HG02642 (cell line): ENCODE results near the gene SYNE2.
A peak's percentile ranks its signal among the peaks of the same experiment; 100 is the strongest.
"Not testable (repeated sequence)": the region's sequence is repeated elsewhere in the genome, so short reads cannot be mapped to it uniquely, and the experiment has no call there.

ENCODE experiments used
- ATAC-seq: cut with Tn5 transposase; IDR thresholded peaks from one replicate; pipeline ENCODE4 v1.9.1; 2021; ENCODE audit warnings: mild to moderate bottlenecking; ENCODE audit not compliant: unreplicated experiment, poor library complexity

SYNE2 gene

GRCh38 chr14:64209444-64210131, 356.8 kb downstream of the SYNE2 start:
- peak; percentile 72 for ATAC-seq

DNA sequence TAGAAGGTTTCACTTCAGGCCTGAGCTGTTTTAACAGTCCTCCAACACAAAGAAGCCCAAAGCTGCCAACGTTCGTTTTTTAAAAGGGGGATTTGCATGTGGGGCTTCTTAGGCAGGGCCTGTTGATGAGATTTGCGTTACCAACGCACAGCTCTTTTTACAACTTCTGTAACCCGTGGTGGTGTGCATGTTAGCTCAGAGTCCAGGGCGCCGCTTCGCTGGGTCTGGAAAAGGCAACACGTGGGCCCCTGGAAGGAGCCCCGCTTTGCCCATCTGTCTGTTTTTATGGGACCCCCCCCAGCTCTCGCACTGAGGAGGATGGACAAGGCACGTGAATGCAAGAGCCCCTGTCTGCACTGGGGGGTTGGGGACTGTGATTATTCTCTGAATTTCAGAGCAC, 357.4 kb downstream of the SYNE2 start:
- ATAC-seq, result no peak

DNA sequence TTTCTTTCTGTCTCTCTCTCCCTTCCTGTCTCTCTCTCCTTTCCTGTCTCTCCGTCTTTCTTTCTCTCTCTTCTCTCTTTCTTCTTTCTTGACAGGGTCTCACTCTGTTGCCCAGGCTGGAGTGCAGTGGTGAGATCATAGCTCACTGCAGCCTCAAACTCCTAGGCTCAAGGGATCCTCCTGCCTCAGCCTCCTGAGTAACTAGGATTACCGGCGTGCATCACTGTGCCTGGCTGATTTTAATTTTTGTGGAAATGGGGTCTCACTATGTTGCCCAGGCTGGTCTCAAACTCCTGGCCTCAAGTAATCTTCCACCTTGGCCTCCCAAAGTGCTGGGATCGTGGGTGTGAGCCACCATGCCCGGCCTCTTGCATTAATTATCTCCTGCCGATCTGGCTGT, 358.1 kb downstream of the SYNE2 start:
- ATAC-seq, result not testable (repeated sequence)

- ATAC-seq, result no peak
These were observed 359.9 kb downstream of the SYNE2 start for GRCh38 chr14:64212666-64213065.

DNA sequence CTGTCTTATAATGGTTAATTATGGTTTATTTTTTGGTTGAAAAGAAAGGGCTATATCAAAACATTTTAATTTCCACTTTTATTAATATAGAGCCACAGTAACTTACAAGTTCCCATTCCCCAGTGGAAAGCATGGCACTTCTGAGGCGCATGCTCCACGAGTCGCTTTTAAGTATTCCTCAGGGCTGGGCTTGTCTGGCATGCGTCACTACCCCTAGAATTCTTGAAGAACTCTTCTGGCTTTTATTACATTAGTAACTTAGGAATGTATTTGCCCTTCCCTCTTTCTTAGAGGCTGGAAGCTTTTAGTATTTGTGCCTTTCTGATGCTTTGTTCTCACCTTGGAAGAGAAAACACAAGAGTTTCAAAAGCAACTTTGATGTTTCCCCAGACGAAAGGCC, 360.3 kb downstream of the SYNE2 start:
- no peak for ATAC-seq

GRCh38 chr14:64213853-64214570, 361.2 kb downstream of the SYNE2 start:
- ATAC-seq, result no peak

- ATAC-seq, result no peak
These were observed 362.5 kb downstream of the SYNE2 start for GRCh38 chr14:64215274-64215673.

DNA sequence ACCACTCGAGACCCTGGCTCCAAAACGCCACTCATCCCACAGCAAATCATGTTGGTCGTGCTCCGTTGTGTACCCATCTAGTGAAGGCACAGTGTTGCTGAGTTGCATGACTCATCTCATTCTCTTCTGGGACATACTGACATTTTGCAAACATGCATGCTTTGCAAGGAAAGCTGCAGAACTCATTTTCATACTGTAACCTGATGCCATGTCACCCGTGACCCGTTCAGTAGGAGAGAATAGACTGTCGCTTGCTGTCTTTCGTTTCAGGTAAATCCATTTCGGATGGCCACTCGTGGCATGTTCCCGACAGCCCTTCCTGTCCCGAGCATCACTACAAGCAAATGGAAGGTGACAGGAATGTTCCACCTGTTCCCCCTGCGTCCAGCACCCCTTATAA, 363.2 kb downstream of the SYNE2 start:
- ATAC-seq, result no peak

GRCh38 chr14:64217308-64217707, 364.5 kb downstream of the SYNE2 start:
- ATAC-seq, result peak; percentile 62

GRCh38 chr14:64217834-64218233, 365.0 kb downstream of the SYNE2 start:
- ATAC-seq, result peak; percentile 27

DNA sequence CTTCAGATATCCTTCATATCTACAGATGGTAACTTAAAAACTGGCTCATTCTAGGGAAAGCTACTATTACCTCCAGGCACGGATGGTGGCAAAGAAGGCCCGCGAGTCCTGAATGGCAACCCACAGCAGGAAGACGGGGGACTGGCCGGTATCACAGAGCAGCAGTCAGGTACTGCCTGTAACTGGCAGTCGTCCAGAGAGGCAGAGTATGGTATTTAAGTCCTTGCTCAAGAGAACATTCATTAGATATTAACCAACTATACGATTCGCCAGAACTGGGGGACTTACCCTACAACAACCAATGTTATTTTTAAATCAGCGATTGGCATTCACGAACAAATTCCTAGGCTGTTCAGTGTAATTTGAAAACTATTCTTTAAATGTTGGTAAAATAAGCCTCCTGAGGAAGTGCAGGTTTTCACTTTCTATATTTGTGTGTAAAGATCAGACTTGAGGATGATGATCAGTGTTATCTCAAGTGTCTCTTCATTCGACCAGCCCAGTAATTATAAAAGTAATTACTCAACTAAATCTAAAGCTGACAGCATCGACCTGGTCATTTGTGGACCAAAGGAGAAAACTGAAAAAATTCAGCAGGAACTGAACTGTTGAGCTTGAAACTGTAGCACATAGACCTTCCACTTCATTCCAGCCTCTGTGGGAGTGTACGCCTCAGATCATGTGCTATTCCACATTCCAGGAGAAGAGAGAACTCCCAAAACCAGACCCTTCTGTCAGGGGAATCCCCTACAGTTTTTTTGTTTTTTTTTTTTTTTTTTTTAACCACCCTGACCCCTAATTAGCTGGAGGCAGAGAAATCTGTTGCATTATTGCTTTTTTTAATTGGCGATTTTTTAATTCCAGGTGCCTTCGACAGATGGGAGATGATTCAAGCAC, 365.8 kb downstream of the SYNE2 start:
- peak; percentile 43 for ATAC-seq

- ATAC-seq, result no peak
These were observed 367.3 kb downstream of the SYNE2 start for GRCh38 chr14:64220056-64220455.

- no peak for ATAC-seq
These were observed 367.7 kb downstream of the SYNE2 start for GRCh38 chr14:64220466-64220865.

- no peak for ATAC-seq
These were observed 368.7 kb downstream of the SYNE2 start for GRCh38 chr14:64221391-64222003.

GRCh38 chr14:64225151-64225757, 372.4 kb downstream of the SYNE2 start:
- no peak for ATAC-seq

DNA sequence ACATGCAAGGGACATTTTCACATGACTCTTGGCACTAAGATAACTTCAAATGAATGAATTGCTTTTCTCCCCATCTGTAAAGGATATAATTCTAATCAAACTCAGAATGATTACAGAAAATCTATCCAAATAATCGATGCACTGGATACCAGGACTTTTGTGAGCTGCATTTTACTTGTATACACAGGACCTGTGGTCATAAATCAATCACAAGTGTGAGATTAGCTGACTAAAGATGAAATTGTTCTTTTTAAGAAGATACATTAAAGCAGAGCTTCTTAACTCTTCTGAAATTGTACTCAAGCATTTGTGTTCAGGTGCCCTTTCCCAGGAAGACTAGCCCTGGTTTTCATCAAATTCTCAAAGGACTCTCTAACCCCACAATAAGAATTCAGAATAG, 375.1 kb downstream of the SYNE2 start:
- no peak for ATAC-seq

- no peak for ATAC-seq
These were observed 376.7 kb downstream of the SYNE2 start for GRCh38 chr14:64229489-64229888.

DNA sequence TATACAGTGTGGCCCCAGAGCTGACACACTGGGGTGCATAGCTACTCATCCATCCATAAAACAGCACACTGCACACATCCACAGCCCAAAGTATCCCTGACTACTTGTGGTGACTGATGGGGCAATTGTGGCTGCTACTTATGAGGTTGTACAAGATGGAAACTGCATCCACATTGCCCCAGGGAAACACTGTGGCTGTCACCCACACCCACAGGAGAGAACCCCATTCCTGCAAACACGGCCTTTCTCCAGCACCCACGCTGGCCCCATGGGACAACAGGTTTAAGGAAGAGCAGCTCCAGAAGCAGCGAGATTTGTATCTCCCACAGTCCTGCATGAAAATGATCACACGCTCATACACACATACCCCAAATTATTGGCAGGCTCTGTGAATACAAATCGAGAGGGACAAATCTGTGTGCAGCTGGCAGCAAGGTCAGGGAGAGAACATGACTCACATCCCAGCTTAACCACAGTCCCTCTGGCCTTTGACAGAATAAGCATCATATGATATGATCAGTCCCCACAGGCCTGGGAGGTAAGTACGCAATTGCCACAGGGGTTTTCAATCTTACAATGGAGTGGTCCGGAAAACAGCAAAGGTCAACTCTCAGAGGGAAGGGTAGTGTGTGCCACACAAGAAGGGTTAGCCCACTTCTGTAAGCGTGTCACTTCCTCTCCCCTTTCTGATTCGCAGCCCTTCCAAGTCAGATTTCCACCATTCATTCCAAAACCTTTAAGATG, 379.5 kb downstream of the SYNE2 start:
- ATAC-seq, result peak; percentile 38

DNA sequence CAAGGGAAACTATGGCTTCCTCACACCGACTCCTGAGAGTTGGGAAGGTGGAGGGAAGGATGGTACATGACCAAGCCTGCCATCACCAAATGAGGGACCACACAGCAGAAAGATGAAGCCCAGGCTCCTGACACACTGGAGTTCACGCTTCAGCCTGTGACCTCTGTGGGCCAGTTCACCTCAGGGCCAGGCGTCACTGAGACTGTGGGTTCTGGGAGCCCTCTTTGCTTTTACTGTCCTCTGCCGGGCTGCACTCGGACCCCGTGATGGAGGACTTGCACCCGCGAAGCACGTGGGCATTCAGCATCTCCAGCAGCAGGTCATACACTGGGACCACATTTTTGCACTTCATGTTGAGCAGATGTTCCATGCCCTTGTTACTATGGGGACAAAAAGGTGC, 380.1 kb downstream of the SYNE2 start:
- ATAC-seq, result no peak
